ENCODE results near the gene CECR2.

CECR2 gene

DNA sequence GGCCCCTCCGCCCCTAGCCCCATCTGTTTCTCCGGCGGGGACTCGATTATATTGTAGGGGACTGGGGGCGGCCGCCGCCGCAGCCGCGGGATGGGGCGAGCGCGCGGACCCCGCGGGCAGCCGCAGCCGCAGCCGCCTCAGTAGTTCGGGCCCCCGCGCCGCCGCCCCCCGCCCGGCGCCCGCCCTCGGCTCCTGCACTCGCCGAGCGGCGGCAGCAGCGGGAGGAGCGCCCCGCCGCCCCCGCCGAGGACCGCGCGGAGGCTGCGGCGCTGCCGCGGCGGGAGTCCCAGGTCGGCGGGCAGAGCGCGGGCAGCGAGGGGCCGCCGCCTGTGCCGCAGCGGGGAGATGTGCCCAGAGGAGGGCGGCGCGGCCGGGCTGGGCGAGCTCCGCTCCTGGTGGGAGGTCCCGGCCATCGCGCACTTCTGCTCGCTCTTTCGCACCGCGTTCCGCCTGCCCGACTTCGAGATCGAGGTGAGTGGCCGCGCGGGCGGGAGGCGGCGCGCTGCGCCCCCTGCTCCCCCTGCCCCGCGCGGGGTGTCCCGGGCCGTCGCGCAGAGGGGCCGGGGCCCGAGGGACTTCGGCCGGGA is at the start of gene CECR2:
TSS of gene CECR2 (plus strand) at position 22 of the 587 bp plus-strand sequence. CDS start at position 346, 324 bp downstream.
- peak; percentile 67 for DNase-seq

DNA sequence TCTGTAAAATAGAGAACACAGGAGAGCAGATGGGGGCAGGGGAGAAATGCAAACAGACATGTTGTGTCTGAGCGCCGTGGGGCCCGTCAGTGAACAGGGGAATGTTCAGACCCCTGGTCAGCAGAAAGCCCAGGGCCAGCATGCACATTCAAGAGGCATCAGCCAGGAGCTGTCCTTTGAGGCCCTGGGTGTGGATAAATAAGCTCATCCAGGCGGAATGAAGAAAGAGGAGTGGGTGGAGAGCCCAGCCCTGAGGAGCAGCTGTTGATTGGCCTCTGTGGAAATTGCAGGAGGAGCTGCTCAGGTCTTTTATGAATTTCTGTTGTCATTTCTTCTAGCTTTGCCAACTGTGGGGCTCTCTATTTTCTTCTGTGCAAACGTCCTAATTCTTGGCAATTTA is 49.7 kb upstream of the CECR2 start:
- no peak for DNase-seq

DNA sequence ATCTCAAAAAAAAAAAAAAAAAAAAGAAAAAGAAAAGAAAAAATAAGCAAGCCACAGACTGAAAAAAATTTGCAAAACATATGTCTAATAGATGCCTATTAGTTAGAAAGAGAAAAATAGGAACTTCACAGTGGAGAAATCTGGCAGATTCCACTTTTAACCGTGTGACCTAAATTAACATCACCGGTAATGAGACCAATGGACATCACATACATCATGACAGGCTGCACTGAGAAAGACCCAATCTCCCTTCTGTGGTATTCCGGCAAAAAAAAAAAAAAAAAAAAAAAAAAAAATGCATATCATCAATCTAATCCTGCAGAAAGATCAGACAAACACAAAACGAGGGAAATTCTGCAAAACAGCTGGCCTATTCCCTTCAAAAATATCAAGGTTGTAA is 46.7 kb upstream of the CECR2 start:
- DNase-seq, result no peak

DNA sequence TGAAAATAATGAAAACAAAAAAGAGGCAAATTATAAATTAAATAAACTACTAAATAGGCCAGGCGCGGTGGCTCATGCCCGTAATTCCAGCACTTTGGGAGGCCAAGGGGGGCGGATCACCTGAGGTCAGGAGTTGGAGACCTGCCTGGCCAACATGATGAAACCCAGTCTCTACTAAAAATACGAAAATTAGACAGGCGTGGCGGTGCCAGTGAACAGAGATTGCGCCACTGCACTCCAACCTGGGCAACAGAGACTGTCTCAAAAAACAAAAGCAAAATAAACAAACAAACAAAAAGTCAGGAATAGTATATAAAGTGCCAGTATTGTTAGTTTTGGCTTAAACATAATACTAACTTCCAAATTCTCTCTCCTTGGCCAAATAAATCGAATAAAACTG is 37.6 kb upstream of the CECR2 start:
- no peak for DNase-seq

DNA sequence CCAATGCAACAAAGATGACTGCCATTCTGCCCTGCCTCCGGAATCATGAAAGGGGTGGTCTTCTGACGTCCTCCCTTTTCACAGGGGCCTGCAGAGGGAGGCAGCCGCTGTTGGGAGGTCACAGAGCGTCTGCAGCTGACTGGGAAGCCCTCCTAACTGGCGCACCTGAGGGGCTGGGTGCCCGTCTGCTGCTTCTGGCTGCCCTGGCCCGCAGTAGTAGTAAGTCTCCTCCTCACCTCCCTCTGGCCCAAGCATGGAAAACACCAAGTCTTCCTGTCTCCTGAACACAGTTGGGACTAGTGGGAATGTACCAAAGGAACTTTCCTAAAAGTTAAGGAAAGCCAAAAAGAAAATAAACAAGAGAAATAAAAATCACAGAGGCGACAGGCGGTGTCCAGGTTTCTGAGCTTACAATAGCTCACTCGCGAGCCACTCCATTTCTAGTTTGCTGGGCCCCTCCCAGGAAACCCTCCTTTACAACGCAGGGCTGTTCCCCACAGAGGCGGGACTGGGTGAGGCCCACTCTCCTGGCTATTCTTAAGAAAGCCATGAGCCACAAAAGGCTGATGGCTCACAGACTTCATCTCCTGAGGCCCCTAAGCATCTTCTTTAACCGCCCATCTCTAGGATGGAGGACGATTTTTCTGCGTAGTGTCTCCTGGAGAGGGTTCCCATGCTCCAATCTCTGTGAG is 37.0 kb upstream of the CECR2 start:
- no peak for DNase-seq

DNA sequence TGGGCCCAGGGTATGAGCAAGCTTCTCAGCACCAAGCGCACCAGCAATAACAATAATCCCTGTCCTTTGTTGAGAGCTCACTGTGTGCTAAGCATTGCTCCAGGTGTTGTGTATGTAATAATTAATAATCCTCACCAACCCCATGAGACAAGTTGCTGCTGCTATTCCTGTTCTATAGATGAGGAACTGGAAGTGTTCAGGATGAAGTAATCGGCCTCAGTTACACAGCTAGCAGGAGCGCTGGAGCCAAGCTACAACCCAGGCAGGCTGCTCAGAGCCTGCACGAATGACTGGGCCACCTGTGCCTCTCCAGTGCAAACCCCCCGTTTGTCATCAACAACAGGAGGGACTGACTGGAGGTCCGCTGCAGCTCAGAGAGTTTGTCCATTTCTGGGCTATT is 35.2 kb upstream of the CECR2 start:
- no peak for DNase-seq

DNA sequence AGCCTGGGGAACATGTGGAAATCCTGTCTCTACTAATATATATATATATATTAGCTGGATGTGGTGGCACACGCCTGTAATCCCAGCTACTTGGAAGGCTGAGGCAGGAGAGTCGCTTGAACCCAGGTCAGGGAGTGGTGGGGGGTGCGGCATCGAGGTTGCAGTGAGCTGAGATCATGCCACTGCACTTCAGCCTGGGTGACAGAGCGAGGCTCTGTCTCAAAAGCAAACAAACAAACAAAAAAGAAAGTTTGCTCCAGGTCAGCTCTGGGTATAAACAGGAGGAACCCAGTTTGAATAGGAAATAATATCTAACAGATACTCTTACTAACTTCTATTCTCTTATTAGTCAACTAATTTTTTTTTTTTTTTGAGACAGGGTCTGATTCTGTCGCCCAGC is 34.3 kb upstream of the CECR2 start:
- DNase-seq, result no peak

DNA sequence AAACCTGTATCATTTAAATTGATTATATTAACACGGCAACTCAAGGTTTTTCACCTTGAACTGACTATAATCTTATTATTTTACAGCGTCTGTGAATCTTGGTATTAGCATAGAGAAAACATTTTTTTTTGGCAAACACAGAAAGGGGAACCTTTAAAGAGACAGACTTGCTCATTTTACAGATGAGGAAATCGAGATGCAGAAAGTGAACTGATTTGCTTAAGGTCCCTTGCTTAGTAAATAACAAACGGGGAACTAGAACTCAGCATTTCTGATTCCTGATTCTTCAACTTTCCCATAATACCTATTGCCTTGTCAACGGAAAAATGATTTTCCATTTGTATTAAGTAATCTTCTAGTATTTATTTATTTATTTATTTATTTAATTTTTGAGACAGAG is 33.2 kb upstream of the CECR2 start:
- no peak for DNase-seq

DNA sequence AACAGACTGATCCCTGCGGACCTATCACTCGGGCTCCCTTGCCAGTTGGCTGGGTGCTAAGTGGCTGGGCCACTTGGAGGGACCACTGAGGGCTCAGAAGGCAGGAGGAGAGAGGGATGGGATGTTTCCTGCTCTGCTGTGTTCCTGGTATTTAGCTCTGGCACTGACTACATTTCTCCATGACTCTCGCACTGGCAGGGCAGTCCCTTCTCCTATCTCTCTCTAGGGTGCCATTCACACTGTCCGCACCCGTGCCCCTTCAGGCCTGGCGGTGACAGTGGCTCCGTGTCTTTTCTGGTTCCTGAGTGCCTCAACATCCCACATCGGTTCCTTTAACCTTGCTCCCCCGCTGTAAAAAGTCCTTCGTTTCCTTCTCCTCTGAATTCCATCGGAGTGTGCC is 31.6 kb upstream of the CECR2 start:
- no peak for DNase-seq

DNA sequence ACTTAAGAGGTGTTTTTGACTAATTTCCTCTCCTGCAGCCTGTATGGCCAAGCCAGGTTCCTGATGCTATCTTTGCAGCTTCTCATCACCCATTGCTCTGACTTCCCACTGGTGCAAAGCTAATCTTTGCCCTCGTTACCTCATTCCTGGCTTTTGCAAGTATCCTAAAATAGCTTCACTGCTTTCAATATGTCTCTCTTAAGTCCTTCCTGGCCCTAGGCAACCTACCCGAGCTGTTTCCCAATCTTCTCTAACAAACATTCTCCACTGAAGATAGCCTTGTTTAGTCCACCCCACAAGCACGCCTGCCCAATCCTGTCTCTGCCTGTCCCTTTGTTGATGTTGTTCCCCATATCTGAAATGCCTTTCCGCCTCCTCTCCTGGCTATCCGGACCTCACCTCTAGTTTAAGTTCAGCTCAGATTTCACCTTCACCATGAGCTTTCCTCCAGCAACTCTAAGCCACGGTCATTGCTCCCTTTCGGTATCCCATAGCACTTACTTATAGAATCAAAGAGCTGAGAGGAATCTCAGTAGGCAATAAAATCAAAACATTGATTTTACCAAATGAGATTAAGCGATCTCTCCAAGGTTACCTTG is 30.1 kb upstream of the CECR2 start:
- DNase-seq, result no peak

DNA sequence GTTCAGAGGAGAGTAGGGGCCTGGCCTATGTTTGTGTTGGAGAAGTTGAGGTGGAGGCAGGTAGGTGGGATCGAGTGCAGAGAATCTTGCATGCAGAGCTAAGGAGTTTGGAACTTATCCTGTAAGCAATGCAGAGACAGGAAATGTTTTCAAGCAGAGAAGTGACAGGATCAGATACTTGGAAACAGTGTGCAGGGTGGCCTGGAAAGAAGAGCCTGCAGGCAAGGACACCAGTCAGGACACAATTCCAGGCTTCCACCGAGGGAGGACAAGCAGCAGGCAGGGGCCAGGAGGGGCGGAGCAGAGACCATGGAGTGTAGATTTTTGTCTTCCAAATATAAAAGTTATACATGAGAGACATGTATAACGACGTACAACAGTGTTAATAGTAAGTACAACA is 26.9 kb upstream of the CECR2 start:
- no peak for DNase-seq

DNA sequence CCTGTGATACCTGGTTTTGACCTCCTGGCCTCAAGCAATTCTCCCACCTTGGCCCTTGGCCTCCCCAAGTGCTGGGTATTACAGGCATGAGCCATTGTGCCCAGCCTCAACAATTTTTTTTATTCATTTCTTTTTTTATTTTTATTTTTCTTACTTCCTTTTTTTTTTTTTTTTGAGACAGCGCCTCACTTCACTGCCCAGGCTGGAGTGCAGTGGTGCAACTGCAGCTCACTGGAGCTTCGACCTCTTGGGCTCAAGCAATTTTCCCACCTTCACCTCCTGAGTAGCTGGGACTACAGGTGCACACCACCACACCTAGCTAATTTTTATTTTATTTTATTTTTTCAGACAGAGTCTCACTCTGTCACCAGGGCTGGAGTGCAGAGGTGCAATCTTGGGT is 25.5 kb upstream of the CECR2 start:
- DNase-seq, result no peak

DNA sequence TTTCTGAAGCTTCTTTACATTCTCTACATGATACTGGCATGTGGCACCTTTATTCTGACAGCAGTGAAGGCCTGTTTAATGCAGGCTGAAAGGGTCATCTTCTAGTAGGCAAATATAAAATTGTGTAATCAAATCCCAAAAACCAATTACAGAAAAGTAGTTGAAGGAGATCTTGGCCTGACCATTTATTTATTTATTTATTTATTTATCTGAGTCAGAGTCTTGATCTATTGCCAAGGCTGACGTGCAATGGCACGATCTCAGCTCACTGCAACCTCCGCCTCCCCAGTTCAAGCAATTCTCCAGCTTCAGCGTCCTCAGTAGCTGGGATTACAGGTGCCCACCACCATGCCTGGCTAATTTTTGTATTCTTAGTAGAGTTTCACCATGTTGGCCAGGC is 22.7 kb upstream of the CECR2 start:
- no peak for DNase-seq

DNA sequence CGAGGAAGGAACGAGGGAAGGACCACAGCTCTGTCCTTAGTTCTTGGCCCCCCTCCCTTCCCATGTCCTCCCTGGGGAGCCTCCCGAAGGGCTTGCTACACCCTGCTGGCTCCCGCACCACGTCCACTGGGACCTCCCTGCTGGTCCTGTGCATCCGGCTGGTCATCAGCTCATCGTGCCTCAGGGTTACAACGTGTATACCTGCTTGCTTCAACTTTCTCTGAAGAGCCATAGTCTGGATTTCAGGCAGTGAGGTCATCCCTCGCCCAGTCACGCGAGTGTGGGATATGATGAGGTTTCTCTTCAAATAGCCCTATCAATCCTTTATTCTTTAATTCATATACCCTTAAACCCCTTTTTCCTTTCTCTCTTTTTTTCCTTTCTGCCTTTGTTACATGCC is 21.5 kb upstream of the CECR2 start:
- no peak for DNase-seq

DNA sequence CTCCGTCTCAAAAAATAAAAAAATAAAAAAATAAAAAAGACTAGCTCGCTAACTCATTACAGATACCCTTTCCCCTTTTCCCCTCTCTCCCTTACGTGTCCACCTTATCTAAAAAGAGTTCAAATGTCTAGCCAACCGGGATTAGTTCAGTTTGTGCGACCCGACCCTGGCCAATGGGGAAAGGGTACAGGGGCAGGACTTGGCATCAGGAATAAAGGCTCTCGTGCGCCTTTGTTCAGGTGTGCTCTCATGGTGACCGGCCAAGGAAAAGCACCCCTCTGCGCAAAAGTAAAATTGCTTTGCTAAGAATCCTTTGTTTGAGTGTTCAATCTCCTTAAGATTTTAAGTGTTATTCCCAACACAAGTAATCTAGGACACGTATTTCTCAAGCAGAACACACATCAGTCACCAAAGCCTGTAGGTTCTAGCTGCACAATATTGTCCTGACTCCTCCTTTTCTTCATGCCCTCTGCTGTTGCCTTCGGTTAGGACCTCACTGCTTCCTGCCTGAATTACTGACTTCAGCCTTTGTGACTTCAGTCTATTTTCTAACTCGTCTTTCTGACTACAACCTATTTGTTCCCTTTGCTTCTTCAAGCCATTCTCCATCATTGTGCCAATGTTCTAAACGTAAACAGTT is 20.7 kb upstream of the CECR2 start:
- no peak for DNase-seq

DNA sequence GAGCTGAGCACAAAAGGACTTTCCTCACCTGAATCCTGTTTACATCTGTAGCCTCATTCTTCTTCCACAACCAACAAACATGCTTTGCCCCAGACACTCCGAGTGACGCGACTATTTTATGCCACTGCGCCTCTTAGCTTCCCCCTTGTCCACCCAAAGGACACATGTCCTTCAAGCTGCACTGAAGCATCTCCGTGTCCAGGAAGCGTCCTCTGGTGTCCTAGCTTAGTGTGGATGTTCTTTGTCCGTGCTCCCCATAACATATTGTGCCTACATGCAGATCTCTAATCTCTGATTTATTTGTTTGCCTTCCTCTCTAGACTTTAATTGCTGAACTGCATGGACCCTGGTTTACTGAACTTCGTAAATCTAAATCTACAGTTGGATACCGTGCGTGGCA is 20.1 kb upstream of the CECR2 start:
- DNase-seq, result no peak

DNA sequence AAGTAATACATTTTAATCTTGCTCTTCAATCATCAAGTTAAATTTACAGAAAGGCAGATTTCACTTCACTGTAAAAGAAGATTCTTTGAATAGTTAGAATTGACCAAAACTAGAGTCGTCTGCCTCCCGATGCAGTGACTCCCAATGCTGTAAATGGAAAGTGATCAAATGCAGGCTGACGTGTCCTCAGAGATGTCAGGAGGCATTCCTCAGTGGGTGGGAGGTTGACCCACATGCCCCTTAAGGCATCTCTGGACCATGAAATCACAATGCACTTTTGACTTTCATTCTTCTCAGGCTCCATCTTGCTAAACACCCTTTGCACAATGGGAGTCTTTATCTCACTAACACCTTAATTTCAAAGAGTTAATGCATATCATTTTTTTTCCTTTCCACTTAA is 19.0 kb upstream of the CECR2 start:
- DNase-seq, result no peak

DNA sequence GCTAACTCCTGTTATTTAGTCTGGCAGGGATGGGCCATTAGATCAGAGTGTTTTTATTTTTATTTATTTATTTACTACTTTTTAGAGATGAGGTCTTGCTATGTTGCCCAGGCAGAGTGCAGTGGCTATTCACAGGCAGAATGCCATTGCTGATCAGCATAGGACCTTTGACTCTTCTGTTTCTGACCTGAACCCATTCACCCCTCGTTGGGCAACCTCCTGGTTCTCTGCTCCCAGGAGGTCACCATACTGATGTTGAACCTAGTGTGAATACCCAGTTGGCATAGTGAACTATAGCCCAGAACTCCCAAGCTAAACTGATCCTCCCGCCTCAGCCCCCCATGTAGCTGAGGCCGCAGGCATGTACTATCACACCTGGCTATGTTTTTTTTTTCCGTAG is 16.5 kb upstream of the CECR2 start:
- no peak for DNase-seq

DNA sequence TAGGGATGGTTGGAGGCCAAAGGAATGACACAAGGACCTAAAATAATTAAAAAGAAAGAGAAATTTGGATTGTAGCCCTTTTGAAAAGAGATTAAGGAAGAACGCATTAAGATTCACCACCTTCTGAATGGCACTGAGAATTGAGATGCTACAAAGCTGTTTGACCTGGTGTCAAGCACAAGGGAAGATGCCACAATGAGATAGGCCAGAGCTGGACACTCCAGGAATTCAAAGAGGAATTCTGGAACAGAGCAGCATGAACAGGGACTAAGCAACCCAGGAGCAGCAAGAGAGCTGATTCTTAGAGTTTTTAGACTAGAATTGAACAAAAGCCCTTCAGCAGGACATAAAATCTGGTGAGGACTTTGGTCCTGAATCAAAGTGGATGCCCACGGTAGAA is 11.6 kb upstream of the CECR2 start:
- no peak for DNase-seq

DNA sequence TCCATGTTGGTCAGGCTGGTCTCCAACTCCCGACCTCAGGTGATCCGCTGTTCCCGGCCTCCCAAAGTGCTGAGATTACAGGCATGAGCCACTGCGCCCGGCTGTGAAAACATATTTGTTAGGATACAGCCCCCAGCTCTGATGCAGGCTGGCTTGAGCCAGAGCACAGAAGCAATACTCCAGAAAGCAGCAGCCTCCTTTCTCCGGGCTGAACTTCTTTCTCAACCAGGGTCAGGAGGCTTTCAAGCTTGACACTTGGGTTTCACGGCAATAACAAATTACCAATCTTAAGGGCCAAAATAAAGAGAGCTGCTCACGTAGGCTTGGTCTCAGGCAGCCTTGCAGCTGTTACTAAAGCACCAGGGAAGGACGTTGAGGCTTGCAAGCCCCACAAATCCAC is 10.8 kb upstream of the CECR2 start:
- no peak for DNase-seq

DNA sequence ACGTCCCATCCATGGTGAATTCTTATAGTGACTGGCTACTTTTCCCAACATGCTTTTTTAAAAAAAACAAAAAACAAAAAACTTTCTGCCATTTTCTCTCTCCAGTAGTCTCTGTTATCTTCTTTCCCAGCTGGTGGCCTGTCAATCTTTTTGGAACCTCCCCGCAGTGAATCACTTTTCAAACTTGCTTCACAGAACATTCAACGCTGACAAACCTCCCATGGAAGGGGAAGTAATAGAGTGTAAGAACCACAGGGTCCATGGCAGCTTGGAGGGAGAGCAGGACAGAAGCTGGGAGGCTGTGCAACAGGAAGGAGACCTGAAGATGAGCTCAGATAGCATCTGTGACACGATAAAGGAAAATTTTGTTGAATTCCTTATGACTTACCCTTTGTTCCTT is 9.8 kb upstream of the CECR2 start:
- no peak for DNase-seq

DNA sequence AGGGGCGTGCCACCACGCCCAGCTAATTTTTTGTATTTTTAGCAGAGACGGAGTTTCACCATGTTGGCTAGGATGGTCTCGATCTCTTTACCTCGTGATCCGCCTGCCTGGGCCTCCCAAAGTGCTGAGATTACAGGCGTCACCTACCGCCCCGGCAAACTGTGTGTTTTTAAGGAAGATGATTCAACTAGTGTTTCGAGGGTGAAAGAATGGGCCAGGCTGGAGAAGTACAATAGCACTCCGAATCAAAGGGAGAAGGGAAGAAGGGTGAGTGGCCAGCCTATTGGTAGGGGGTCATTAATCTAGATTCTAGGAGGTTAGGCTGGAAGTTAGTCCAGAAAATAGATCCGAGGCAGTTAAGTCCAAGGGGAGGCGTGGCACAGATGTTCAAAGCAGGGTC is 2.9 kb upstream of the CECR2 start:
- DNase-seq, result no peak

DNA sequence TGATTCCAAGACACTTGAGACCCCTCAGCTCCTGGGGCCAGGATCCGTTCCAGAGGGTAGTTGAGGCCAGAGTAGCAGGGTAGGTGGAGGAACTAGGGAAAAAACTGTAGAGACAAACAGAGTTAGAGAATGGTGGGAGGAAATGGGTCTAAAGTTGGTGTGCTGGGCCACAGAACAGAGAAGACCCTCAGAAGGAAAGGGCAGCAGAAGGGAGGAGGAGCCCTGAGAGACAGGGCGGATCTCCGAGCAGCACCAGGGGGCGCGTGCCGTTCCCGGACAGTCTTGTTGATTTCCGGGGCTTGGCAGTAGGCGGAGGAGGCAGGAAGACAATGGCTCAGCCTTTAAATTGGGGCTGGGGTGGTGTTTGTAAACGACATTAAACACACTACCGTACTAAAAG is 2.4 kb upstream of the CECR2 start:
- peak; percentile 62 for DNase-seq

DNA sequence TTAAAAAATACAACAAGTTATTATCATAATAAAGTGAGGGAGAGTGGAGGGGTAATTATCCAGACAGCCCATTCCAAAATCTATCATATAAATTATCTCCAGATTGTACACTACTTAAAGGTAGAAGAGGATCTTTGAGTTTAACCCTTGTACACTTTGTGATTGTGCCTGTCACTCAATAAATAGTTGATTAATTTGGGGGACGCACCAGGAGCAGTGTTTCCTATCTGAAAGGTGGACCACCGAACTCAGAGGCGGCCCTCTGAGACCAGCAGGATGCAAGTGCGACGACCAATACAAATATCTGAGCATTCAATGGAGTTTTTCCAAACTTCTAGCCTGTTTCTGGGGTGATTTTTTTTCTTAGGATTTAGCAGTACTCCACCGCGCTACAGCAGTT is 1.1 kb upstream of the CECR2 start:
- DNase-seq, result no peak
